GM21528 (cell line): ENCODE measurements around the gene TXNRD3.

ENCODE experiments used
- ATAC-seq: cut with Tn5 transposase; IDR thresholded peaks from one replicate; pipeline ENCODE4 v1.9.1; 2021; ENCODE audit warnings: mild to moderate bottlenecking, moderate library complexity; ENCODE audit not compliant: unreplicated experiment, low FRiP score

Gene TXNRD3

DNA sequence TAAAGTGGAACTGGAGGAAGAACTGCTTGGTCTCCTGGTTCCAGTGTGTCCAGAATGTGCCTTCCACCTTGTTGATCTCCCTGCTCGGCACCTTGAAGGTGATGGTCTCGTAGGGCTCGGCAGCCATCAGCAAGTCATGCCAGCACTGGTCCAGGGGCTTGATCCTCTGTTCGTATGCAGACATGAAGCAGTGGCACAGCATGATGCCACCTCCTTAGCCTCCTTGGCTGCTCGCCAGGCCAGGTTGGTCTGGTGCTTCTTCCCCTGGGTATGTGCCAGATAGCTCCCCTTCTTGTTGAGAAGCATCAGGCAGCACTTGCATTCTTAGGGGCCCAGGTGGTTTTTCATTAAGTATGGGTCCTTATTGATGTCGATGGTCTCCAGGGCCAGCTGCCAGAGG, 17.8 kb upstream of the TXNRD3 start:
- no peak for ATAC-seq

DNA sequence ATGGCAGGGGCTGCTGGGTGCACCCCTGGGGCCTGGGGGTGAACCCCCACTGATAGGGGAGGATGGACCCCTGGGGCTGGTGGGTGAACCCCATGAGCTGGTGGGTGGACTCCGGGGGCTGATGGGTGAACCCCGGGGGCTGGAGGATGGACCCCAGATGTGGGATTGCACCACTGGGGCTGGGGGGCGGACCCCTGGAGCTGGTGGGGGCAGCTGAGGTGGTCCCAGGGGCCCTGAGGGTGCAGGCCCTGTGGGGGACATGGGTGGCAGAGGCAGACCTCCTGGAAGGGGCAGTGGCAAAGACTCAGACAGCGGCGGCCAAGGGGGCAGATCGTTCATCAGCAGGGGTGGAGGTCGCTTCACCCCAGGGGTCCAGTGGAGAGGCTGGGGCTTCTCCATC, 17.4 kb upstream of the TXNRD3 start:
- ATAC-seq = no peak

DNA sequence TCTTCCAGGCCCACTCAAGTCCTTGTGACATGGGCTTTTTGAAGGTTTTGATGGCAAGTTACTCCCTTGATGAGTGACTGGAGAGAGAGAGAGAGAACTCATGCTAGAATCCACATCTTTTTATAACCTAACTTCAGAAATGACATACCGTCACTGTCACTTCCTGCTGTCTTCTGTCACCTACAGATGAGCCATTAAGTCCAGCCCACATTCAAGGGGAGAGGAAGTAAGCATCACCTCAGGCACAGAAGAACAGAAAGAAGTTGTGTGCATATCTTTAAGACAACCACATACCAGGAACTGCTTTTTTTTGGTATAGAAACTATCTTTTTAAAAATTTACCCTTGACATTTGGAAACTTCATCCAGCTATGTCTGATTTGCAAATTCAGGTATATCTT, 16.6 kb upstream of the TXNRD3 start:
- ATAC-seq = no peak

DNA sequence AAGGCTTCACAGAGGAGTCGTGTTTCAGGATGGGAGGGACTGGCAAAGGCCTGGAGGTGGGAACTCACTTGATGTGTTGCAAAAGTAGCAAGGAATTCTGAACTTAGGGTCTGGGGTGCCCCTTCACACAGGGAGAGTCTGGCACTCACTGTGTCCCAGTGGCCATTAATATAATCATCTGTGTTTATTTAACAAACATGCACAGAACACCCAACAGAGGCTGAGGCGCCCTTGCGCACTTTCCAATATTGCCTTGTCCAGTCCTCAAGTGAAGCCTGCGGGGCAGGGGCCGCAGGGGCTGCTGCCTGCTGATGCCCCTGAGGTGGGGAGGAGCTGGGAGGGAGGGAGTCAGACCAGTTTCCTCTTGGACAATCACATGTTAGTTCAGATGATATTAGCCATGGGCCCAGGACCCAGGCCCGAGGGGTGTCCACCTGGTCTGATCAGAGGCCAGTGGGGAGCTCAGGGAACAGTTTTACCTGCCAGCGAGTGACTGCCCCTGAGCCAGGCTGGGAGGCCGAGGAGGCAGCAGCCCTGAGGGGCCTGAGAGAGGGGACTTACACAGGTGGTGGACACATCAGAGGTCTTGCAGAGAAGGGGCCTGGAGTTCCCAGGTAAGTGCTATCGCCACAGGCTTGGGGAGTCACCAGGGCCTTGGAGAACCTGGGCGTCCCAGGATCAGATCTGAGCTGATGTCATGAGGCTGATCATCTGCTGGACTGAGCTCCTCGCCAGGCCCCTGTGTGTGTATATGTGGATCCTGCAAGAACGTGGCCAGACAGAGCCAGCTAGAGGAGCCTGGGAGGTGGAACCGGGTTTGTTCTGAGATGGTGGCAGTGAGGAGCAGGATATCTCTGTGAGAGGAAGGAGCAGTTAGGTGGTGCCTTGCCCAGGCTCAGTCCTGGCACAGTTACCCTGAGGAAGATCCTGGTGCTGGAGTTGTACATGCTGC, 13.8 kb upstream of the TXNRD3 start:
- no peak for ATAC-seq

DNA sequence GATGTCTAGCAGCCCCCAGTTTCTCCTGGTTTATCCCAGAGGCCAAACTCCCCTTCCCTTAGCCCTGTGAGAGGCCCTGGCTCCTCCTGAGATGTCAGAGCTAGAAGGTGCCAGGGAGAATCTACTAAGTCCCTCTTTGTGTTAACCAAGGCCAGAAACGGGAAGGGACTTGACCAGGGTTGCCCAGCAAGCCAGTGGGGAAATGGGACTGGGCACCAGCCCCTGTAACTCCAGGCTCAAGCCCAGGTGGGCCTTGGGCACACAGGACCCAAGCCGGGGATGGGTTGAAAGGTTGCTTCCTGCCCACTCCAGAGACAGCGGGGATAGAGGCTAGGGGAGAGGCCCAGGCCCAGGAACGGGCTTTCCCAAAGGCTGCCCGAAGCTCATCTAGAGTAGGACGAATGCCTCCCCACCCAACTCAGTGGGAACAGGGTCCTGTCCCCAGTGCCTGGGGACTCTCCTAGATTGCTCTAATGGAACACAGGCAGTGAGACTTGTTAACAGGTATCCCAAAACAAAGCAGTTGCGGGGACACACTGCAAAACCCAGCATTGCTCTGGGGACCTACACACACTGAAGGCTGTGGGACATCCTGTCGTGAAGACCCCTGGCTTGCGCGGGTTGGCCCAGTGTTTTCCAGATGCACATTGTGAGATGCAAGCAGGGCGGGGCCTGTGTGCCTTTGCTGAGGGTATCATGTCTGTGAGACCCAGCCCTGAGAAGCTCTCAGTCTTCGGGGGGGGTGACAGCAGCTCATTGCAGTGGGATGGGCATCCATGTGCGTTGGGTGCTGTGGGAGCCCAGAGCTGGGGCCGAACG, 12.9 kb upstream of the TXNRD3 start:
- no peak for ATAC-seq

DNA sequence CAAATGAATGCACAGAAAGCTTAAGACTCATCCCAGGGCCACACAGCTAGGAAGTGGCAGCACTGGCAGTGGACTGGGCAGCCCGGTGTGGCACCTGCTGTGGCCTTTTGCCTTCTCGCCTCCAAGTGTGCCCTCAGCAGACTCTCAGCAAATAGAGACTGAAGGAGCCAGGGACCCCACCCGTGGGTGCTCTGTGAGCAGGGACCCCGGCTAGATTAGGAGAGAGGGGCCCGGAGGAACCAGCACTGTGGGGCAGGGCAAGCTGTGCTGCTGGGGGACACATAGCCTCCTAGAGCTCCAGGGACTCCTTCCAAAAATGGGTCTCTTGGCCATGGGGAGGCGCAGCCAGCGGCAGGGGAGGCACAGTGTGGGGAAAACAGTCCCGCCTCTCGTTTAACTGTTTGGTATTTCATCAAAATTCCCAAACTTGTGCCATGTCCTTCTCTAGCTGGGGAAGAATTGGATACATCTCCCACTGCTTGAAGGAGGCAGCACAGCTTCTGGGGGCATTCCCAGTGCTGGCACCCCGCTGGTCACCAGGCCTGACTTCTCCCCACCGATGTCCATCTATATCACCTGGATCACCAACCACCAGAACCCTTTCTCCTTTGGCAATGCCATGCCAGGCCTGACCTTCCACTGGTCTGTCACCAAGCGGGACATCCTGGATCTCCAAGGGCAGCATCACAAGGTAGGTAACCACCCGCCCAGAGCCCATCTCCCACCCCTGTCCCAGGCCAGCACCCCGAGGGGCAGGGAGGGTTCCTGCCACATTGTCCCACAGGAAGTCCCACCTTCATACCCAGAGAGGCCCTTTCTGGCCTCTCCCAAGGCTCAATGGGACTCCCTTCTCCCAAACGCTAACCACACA, 12.0 kb upstream of the TXNRD3 start:
- no peak for ATAC-seq

DNA sequence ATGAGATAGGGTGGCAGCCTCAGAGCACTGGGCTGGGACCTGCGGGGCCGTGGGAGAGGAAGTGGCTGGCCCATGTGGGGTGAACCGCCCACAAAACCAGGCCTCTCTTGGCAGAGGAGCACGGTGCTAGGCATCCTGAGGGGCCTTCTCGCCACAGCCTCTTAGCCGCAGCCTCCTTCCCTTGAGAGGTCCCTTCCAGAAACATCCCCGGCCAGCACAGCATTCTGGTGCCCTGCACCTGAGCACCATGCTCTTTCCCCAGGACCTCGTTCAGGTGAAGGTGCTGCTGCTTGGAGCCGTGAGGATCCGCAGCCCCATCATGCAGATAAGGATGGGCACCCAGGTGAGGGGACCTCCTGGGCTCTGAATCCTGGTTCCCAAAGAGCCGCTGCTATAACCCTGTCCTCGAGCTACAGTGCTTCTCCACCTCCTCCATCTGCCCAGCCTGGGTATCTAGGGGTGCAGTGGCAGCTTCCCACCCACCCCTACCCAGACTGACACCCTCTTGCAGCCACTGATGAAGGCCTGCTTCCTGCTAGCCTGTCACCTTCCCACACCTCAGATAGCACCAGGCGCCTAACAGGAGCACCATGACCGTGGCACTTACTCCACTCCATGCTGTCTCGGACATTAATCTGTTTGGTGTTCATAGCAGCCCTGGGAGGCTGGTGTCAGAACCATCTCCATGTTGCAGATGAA, 11.2 kb upstream of the TXNRD3 start:
- no peak for ATAC-seq

DNA sequence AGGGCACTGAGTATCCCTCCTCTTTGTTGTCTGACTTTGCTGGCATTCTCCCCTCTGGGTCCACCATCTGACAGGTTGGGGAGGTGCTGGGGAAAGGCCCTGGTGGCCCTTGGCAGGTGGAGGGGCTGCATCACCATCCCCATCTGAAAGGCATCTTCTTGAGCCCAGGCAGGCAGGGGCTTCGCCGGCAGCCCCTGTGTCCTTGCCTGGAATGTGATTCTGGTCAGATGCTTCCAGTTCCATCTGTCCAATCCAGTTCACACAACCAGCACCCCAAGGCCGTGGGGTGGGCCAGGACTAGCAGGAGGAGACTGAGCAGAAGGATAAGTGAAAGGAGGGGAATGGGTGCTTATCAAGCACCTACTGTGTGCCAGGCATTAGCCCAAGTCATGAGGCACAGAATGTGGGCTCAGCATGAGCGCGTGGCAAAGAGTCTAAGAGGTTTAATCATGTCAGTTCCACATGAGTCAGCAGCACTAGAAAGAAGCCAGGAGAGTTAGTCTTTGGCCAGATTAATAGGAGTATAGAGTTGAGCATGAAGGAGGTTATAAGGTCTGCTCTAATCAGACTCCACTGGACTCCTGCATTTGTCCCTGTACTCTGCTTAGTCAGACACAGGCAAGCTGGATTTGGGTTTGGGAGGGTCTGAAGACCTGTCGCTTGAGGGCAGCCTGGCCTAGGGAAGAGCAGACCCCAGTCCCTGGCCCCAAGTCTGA, 10.5 kb upstream of the TXNRD3 start:
- ATAC-seq = no peak

DNA sequence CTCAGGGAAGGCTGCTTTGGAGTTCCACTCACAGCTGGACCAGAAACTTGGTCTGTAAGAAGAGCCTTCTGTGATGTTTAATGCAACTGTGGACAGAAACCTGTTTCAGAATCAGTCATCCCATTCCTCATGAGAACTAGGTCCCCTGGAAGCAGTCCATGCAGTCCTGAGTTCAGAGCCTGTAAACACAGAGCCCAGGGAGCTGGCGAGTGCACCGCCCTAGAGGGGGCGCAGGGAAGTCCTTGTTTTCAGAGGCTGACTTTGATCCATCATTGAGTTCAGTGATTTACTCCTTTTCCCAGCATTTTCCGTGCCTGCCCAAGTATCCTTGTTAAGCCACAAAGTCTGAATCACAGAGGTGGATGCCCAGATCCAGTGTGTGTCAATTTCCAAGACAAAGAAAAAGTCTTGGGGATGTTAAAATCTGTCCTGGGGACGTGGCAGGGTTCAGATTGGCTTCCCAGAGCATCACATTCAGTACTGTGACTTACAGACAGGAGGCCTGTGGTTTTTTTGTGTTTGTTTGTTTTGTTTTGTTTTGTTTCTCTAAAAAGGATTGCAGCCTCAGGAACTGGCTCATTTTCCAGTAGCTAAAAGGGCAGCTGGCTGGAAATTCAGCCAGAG, 9.8 kb upstream of the TXNRD3 start:
- no peak for ATAC-seq

DNA sequence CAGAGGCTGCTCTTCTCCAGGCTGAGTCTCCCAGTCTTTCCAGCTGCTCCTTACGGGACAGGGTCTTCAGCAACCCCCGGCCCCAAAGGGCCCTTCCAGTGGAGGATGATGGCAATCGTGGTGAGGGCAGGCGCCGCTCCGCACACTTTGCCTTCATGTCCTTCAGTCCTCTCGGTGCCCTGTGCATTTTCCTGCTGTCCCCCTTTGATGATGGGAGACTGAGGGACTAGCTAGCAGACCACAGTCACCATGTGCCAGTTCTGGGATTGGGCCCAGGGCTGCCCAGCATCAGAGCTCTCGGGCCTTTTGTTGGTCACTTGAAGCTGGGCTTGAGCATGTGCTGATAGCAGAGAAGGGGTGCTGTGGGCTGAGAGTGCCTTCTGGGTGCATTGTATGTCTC, 8.8 kb upstream of the TXNRD3 start:
- no peak for ATAC-seq

DNA sequence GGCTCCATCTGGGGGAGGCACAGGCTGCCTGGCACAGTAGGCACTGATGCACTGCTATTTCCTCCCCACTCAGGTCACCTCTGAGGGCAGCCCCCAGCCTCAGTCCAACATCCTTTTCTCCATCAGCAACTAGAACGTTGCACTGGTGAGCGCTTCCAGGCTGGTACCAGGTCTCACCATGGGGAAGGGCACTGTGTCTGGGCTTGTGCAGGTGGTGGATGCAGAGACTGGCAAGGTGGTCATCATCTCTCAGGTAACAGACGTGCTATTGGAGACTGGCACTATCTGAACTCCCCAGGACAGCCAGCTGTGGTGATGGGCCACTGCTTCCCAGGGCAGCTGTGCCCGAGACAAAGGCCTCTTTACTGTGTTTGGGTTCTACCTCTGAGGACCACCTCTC, 8.3 kb upstream of the TXNRD3 start:
- ATAC-seq = no peak

DNA sequence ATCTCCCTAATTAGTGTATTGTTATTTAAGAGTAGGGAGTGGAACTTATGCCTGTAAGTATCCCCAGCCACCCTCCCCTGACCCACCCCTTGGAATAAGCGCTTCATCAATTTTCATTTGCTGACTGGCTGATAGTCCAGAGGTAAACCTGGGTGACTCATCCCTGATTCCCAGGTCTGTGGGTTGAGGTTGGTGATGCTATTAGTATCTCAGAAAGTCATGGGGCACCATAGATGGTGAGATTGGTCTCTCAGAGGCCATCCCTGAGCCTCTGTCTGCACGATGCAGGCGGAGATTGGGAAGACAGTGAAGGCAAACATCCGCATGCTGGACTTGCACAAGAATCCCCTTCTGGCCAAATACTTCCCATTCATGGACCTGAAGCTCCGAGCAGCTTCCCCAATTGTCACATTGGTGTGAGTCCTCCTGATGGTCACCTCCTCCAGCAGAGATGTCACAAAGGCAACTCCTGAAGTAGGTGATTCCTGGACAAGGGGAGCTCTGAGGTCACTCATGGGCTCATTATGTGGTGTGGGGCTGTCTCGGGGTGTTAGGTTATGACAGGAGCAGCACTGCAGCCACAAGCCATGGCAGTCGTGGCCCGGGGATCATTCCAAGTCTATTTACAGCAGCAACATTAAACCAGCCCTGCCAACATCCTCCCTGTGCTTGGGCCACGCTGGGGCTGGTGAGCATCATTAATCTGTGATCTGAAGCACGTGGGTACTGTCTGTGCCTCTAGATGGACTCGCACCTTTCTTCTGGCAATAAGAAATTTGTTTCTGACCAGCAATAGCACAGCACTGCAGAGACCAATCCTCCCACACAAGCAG, 6.8 kb upstream of the TXNRD3 start:
- ATAC-seq = no peak

DNA sequence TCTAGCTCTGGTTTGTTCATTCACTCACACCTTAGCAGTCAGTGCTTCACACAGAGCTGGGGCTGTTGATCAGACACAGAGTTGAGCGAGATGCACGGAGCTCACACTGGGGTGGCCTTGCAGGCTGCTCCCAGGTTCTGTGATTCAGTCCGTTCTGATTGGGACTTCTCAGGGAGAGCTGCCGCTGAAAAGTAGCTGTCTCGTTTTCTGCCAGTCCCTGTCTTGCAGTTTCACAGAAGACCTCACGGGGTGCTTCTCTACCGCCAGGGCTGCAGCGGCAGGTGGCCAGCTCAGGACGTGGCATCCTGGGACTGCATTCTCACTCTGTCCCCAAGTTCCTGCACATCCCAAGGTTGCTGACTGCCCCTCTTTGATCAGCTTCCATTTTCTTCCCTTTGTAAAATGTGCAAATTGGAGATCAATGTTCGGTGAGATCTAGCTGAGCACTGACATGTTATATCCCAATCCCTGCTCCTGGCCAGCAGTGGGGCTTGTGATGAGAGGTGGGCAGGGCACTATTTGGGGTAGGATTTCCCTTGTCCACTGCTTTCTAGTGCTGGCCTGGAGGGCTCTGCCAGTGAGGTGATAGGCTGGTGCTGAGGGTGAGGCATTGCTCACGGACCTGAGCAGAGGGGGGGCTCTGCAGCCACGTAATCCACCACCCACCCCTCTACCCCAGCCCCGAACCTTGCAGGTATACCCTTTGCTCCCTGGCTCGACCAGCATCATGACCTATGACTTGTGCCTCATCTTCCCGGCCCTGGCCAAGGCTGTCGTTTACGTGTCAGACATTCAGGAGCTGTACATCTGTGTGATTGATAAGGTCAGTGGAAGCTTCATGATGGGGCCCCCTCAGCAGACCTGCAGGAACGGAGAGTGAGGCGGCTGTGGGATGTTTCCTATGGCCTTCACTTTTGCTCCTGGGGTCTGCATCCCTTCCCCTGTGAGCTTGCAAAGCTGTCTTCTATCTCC, 5.3 kb upstream of the TXNRD3 start:
- ATAC-seq = no peak

DNA sequence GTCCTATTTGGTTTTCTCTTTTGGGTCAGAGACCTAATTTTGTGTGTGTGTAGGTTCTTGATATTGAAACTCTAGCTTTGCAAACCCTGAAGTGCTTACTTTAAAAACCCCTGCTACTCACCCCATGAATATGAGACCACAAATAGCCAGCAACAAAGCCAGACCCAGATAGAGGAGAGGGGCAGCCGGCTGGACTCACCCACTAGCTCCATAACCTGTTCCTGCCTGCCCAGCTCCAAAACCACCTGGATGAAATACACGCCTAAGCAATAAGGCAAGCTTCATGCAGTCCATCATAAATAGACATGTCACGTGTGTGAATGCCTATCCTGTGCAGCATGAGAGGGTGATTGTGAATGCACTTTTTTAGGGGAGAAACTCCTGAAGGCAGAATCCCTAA, 3.7 kb upstream of the TXNRD3 start:
- ATAC-seq = no peak

DNA sequence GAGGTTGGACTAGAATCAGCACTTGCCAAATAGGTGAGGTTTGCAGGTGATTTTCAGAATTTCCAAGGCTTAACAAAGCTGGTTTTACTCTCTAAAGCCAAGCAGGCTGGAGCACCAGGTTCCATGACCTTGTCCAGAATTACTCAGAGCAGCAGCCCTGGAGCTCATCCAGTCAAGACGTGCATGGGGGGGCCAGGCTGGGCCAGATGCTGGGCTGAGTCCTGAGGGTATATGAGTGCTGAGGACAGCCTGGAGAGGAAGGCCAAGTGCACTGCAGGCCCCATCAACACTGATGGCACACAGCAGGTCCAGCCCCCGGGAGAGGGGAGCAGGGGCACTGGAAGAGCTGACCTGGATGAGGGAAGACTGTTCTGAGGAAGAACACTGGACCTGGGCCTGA, 3.0 kb upstream of the TXNRD3 start:
- no peak for ATAC-seq

DNA sequence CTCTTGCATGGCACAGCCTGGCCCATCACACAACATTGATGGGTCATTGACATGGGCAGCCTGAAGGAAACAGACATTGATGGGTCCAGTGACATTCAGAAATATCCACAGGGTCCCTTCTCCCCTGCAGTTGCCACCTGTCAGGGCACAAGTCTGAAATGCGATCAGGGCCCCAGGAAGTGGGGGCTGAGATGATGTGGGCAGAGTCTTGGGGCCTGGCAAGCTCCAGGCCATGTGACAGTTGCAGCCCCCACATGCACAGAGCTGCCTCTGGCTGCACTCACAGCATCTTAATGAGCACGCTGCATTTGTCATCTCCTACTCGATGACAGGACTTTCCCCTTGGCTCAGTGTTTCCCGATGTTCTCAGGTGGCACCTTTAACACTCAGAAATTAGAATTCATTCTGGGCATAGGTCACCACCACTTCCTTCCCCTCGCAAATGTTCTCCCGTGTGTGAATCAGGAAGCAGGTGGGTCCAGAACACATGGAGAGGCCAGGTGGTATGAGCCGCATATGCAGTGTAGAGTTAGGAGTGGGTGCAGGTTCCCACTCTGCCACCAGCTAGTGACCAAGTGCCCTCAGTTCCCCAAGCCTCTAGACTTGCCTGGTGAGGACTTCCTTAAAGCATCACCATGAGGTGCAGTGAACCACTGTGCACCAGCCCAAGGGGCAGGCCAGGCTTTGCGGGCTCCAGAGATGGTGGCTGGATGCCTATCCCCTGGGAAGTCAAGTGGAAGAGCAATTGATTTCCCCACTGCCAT, 1.6 kb upstream of the TXNRD3 start:
- ATAC-seq = no peak
